Measurements from ENCODE around the gene RECQL.

The RECQL gene

DNA sequence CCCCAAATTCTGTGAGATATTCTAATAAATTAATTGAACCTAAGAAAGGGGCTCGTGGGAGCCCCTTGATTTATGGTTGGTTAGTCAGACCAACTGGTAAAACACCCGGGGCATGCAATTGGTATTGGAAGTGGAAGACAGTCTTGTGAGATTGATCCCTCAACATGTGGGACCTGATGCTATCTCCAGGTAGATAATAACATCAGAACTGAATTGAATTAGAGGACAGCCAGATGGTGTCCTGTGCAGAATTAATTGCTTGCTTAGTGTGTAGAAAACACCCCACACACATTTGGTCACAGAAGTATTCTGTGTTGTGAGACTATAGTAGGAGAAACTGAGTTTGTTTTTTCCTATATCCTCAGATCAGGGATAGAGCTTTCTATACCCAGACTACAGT, 42.0 kb downstream of the RECQL start:
- DNase-seq (ENCODE audit: low read depth) = no peak

GRCh38 chr12:21456291-21456780, 45.1 kb downstream of the RECQL start:
- no peak overlapping the region for H3K4me3 ChIP-seq (ENCODE audit: low read depth, low read length)
- DNase-seq (ENCODE audit: low read depth) = no peak
- no peak for TF ChIP-seq CTCF (IDR thresholded peaks at IDR 0.05; ENCODE audit: low read depth, low read length, missing control alignments)

More for the DNA sequence above, 42.0 kb downstream of the RECQL start:
- H3K4me3 ChIP-seq (ENCODE audit: low read depth, low read length) = no peak overlapping the region
- TF ChIP-seq CTCF (IDR thresholded peaks at IDR 0.05; ENCODE audit: low read depth, low read length, missing control alignments) = no peak

DNA sequence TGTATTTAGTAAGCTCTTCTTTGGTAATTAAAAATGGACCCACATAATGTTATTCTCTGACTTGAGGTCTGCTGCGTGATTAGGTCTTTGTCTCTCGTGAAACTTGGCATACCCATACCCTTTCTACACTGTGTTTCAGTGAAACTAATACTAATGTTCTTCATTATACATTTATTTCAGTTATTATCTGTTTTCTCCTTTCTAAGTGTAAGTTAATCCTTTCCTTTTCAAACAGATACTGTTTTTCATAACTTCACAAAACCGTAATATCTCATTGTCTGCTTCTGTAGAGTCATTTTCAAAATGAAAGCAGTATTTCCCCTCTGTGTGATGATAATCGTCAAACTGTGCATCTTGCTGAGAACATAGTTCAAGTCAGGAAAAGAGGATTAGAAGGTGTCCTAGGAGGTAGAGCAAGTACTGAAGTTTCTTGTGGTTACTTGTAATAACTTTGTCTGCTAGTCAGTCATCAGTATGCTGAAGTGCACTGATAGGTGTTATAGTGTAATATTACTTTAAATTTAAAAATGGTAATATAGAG, 48.1 kb downstream of the RECQL start:
- no peak overlapping the region for H3K4me3 ChIP-seq (ENCODE audit: low read depth, low read length)
- TF ChIP-seq CTCF (IDR thresholded peaks at IDR 0.05; ENCODE audit: low read depth, low read length, missing control alignments) = no peak
- no peak for DNase-seq (ENCODE audit: low read depth)

GRCh38 chr12:21451529-21451928, 49.9 kb downstream of the RECQL start:
- H3K4me3 ChIP-seq (ENCODE audit: low read depth, low read length) = no peak overlapping the region
- no peak for DNase-seq (ENCODE audit: low read depth)
- no peak for TF ChIP-seq CTCF (IDR thresholded peaks at IDR 0.05; ENCODE audit: low read depth, low read length, missing control alignments)

DNA sequence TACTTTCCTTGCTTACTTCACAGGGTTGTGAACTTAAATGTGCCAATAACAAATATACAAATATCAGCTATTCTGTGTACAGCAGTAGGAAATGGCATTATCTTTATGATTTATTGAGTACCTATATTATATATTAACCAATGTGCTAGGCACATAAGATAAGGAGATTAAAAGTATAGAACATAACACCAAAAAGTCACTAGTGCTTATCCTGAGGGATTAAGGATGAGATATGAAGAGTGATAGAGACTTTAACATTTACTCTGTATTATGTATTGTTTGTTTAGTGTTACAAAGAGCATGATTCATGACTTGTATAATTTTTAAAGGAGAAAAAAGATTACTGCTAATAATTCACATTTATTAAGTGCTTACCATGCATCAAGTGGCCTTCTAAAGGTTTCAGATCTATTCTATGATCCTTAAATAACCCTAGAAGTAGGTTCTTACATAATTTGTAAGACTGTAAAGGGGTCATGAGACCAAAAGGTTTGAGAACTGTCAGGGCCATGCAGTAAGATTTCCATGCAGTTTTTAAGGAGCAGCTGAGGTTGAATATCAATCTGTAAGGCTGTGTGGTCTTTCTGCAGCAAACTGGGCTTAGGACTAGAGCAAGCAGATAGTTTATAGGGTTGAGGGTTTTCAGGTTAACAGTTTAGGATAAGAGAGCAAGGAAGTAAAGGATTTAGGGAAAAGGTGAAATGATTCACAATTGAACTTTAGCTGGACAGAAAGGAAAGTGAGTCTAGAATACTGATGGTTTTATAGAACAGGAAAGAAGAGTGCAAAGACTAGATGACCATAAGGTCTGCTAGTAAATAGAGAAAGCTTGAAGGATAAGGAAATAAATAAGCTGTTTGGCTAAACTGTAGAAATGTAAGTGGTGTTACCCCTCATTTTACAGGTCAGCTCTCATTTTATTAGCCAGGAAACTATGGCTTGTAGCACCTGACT, 57.0 kb downstream of the RECQL start:
- DNase-seq (ENCODE audit: low read depth) = no peak
- H3K4me3 ChIP-seq (ENCODE audit: low read depth, low read length) = no peak overlapping the region
- TF ChIP-seq CTCF (IDR thresholded peaks at IDR 0.05; ENCODE audit: low read depth, low read length, missing control alignments) = no peak

DNA sequence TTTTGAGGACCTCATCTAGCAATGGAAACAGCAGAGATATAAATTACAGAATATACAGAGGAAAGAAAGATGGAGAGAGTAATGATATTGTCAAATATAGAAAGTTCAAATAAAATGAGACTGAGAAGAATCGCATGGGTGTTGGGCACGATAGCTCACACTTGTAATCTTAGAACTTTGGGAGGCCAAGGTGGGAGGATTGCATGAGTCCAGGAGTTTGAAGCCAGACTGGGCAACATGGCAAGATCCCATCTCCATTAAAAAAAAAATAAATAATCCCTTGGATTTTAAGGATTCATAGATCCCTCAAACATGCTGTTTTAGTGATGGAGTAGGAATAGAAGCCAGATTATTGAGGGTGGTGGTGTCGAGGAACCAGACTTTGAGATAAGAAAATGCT, 62.1 kb downstream of the RECQL start:
- no peak for TF ChIP-seq CTCF (IDR thresholded peaks at IDR 0.05; ENCODE audit: low read depth, low read length, missing control alignments)
- DNase-seq (ENCODE audit: low read depth) = no peak
- H3K4me3 ChIP-seq (ENCODE audit: low read depth, low read length) = no peak overlapping the region

Data from GM12864 (cell line).